Measurements from ENCODE around the gene NIPA2. TPM values are rescaled to one million over a fixed set of nuclear protein-coding genes. Genes with fewer than 3 reads are reported as not detected.

The NIPA2 gene
- total RNA-seq, 2 experiments from 2014 or later, result 96.1 to 112 TPM

DNA sequence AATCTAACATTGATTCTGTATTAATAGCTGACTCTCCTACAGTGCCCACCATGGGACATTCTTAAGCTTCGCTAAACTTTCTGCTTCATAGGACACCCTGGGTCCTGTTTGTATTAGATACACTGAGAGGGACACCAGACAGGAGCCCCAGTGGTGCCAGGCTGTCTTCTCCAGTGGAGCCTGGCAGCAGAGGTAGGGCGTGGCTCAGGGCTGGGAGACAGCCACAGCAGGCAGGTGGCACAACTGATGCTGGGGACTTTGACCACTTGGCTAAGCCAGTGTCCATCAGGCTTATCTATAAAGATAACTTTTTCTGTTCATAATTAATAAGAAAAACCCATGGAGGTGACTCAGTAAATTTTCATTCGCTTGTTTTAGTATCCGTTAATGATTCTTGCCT is 30.2 kb upstream of the NIPA2 start:
- H3K4me1 ChIP-seq (ENCODE audit: insufficient read depth, low read length, poor library complexity, severe bottlenecking), result peaks cover 22% of the 10 kb centered on the region
- H3K9me2 ChIP-seq (ENCODE audit: insufficient read depth, low read length), result no peaks in the 10 kb centered on the region
- no peaks in the 10 kb centered on the region for H3K9me3 ChIP-seq (ENCODE audit: low read length)
- CTCF ChIA-PET (ENCODE audit: unreplicated experiment), result no interaction called here
- H3K36me3 ChIP-seq (ENCODE audit: insufficient read depth, low read length), result peaks cover 62% of the 10 kb centered on the region
- no peak overlapping the region for H3K4me2 ChIP-seq (ENCODE audit: low read length)
- BruUV-seq (replicated peaks), result no TSS peak
- no peak for DNase-seq (ENCODE audit: low spot score)
- H3K27ac ChIP-seq (ENCODE audit: low read depth, low read length, poor library complexity, severe bottlenecking), result no peak overlapping the region
- H3K4me3 ChIP-seq (ENCODE audit: low read depth, low read length, poor library complexity, severe bottlenecking), result no peak overlapping the region
- intact Hi-C loops (cut with micrococcal nuclease; ENCODE audit: unreplicated experiment), result no loop called here
- TF ChIP-seq EZH2phosphoT487 (IDR thresholded peaks at IDR 0.05; ENCODE audit: borderline replicate concordance, low read depth, low read length), result no peak
- TF ChIP-seq, protein P1, sequence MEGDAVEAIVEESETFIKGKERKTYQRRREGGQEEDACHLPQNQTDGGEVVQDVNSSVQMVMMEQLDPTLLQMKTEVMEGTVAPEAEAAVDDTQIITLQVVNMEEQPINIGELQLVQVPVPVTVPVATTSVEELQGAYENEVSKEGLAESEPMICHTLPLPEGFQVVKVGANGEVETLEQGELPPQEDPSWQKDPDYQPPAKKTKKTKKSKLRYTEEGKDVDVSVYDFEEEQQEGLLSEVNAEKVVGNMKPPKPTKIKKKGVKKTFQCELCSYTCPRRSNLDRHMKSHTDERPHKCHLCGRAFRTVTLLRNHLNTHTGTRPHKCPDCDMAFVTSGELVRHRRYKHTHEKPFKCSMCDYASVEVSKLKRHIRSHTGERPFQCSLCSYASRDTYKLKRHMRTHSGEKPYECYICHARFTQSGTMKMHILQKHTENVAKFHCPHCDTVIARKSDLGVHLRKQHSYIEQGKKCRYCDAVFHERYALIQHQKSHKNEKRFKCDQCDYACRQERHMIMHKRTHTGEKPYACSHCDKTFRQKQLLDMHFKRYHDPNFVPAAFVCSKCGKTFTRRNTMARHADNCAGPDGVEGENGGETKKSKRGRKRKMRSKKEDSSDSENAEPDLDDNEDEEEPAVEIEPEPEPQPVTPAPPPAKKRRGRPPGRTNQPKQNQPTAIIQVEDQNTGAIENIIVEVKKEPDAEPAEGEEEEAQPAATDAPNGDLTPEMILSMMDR (conservative IDR thresholded peaks at IDR 0.05; ENCODE audit: low read length), result no peak
- H4K20me1 ChIP-seq (ENCODE audit: insufficient read depth, low read length), result peaks cover 6% of the 10 kb centered on the region; the same call in 1 of the 2 replicates
- H2AFZ ChIP-seq (ENCODE audit: low read length), result no peak overlapping the region
- POLR2A ChIA-PET, result interaction anchor here (0.6 to 0.8 kb wide), 2 partner anchors 21 to 24 kb away, joined by 3 to 6 read pairs; no protein-coding TSS in a partner anchor
- H3K79me2 ChIP-seq (ENCODE audit: insufficient read depth, low read depth, low read length), result peaks cover 91% of the 10 kb centered on the region

DNA sequence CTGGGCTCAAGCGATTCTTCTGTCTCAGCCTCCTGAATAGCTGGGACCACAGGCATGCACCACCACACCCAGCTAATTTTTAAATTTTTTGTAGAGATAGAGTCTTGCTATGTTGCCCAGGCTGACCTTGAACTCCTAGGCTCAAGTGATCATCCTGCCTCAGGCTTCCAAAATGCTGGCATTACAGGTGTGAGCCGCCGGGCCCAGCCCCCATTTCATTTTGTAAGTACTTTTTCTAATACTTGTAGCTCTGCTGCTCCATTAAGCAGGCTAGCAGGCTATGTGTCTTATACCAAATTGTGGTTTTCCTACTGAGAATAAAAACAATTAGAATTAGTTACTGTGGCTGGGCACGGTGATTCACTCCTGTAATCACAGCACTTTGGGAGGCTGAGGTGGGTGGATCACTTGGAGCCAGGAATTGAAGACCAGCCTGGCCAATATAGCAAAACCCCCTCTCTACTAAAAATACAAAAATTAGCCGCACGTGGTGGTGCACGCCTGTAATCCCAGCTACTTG is 29.6 kb upstream of the NIPA2 start:
- ChIA-PET POLR2A (interaction anchor here (0.6 to 1.8 kb wide), 2 partner anchors 8 to 24 kb away, joined by 6 to 9 read pairs; no protein-coding TSS in a partner anchor), CTCF (ENCODE audit: unreplicated experiment) (no interaction called here)
- peaks cover 22% of the 10 kb centered on the region for H3K4me1 ChIP-seq (ENCODE audit: insufficient read depth, low read length, poor library complexity, severe bottlenecking)
- H2AFZ ChIP-seq (ENCODE audit: low read length), result no peak overlapping the region
- H3K36me3 ChIP-seq (ENCODE audit: insufficient read depth, low read length), result peaks cover 68% of the 10 kb centered on the region
- peaks cover 85% of the 10 kb centered on the region for H3K79me2 ChIP-seq (ENCODE audit: insufficient read depth, low read depth, low read length)
- TF ChIP-seq, protein P1 (conservative IDR thresholded peaks at IDR 0.05; ENCODE audit: low read length), result no peak
- TF ChIP-seq EZH2phosphoT487 (IDR thresholded peaks at IDR 0.05; ENCODE audit: borderline replicate concordance, low read depth, low read length), result no peak
- H4K20me1 ChIP-seq (ENCODE audit: insufficient read depth, low read length), result peaks cover 6% of the 10 kb centered on the region; the same call in 1 of the 2 replicates
- H3K4me3 ChIP-seq (ENCODE audit: low read depth, low read length, poor library complexity, severe bottlenecking), result no peak overlapping the region
- intact Hi-C loops (cut with micrococcal nuclease; ENCODE audit: unreplicated experiment), result no loop called here
- DNase-seq (ENCODE audit: low spot score), result no peak
- no peak overlapping the region for H3K4me2 ChIP-seq (ENCODE audit: low read length)
- BruUV-seq (replicated peaks), result no TSS peak
- H3K27ac ChIP-seq (ENCODE audit: low read depth, low read length, poor library complexity, severe bottlenecking), result no peak overlapping the region
- no peaks in the 10 kb centered on the region for H3K9me3 ChIP-seq (ENCODE audit: low read length)
- H3K9me2 ChIP-seq (ENCODE audit: insufficient read depth, low read length), result no peaks in the 10 kb centered on the region

Measured in OCI-LY7 (cell line).